NK-92 (cell line): ENCODE results near the gene PPM1M.
"Not testable (repeated sequence)": the region's sequence is repeated elsewhere in the genome, so short reads cannot be mapped to it uniquely, and the experiment has no call there.

Experiments used
- DNase-seq: peaks from one replicate; lab custom pipeline; 2025; ENCODE audit not compliant: unreplicated experiment; lab: John Stamatoyannopoulos, UW

The PPM1M gene

GRCh38 chr3:52246728-52247408 is 1.3 kb downstream of the PPM1M start:
- DNase-seq: no peak

- no peak for DNase-seq
Observed at GRCh38 chr3:52247409-52248164, 2.0 kb downstream of the PPM1M start.

GRCh38 chr3:52248165-52248541 is 2.6 kb downstream of the PPM1M start:
- DNase-seq: no peak

GRCh38 chr3:52248816-52249547 is 3.4 kb downstream of the PPM1M start:
- no peak for DNase-seq

GRCh38 chr3:52249683-52250082 is 4.1 kb downstream of the PPM1M start:
- DNase-seq: no peak

GRCh38 chr3:52250122-52250521 is 4.6 kb downstream of the PPM1M start:
- no peak for DNase-seq

- peak; percentile 53 for DNase-seq
Observed at GRCh38 chr3:52253314-52254304, 8.1 kb downstream of the PPM1M start.

- DNase-seq: no peak
Observed at GRCh38 chr3:52254608-52255007, 9.0 kb downstream of the PPM1M start.

- DNase-seq: no peak
Observed at GRCh38 chr3:52256159-52256558, 10.6 kb downstream of the PPM1M start.

- DNase-seq: no peak
Observed at GRCh38 chr3:52256622-52257021, 11.1 kb downstream of the PPM1M start.

- no peak for DNase-seq
Observed at GRCh38 chr3:52257911-52258310, 12.4 kb downstream of the PPM1M start.

GRCh38 chr3:52259035-52259434 is 13.5 kb downstream of the PPM1M start:
- DNase-seq: no peak

- DNase-seq: no peak
Observed at GRCh38 chr3:52259448-52259847, 13.9 kb downstream of the PPM1M start.

GRCh38 chr3:52262447-52262846 is 16.9 kb downstream of the PPM1M start:
- no peak for DNase-seq

- no peak for DNase-seq
Observed at GRCh38 chr3:52265387-52265786, 19.8 kb downstream of the PPM1M start.

GRCh38 chr3:52268036-52268435 is 22.5 kb downstream of the PPM1M start:
- DNase-seq: no peak

GRCh38 chr3:52269776-52270175 is 24.2 kb downstream of the PPM1M start:
- no peak for DNase-seq

GRCh38 chr3:52270252-52270754 is 24.7 kb downstream of the PPM1M start:
- no peak for DNase-seq

- not testable (repeated sequence) for DNase-seq
Observed at GRCh38 chr3:52272172-52272571, 26.6 kb downstream of the PPM1M start.

- DNase-seq: no peak
Observed at GRCh38 chr3:52272831-52273230, 27.3 kb downstream of the PPM1M start.

- DNase-seq: not testable (repeated sequence)
Observed at GRCh38 chr3:52274781-52275180, 29.2 kb downstream of the PPM1M start.
